Measurements from ENCODE around the gene FUT6.
A peak's percentile ranks its signal among the peaks of the same experiment; 100 is the strongest.

Gene FUT6

DNA sequence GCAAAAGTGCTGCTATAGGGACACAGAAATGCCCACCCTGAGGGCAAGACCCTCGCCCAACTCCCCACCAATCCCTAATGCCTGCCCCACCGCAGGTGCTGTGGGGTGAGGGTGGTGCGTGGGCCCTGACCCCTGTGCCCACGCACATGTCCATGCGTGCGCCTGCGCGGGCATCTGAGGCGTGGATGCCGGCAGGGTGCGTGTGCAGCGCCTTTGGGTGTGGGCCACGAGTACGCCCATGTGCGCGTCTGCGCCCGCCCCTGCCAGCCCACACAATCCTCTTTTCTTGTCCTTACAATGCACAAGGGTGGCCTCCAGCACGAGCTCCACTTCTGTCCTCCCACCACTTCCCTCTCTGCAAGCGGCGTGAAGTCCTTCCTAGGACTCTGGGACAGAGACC is 14.3 kb downstream of the FUT6 start:
- DNase-seq (ENCODE audit: extremely low spot score), result no peak
- ChIA-PET POLR2A (no interaction called here), CTCF (interaction anchor here (1.0 to 1.9 kb wide), 2 partner anchors 16 to 21 kb away, joined by 3 to 7 read pairs; partner anchors contain the start of gene NRTN)
- TF ChIP-seq FOXA1 (IDR thresholded peaks at IDR 0.05), result no peak
- no peak for TF ChIP-seq FOXM1 (IDR thresholded peaks at IDR 0.05; ENCODE audit: borderline replicate concordance)
- TF ChIP-seq LEF1 (IDR thresholded peaks at IDR 0.05; ENCODE audit: borderline replicate concordance), result no peak
- no peak for TF ChIP-seq ARNT (IDR thresholded peaks at IDR 0.05)
- TF ChIP-seq, protein P1, sequence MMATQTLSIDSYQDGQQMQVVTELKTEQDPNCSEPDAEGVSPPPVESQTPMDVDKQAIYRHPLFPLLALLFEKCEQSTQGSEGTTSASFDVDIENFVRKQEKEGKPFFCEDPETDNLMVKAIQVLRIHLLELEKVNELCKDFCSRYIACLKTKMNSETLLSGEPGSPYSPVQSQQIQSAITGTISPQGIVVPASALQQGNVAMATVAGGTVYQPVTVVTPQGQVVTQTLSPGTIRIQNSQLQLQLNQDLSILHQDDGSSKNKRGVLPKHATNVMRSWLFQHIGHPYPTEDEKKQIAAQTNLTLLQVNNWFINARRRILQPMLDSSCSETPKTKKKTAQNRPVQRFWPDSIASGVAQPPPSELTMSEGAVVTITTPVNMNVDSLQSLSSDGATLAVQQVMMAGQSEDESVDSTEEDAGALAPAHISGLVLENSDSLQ (IDR thresholded peaks at IDR 0.05), result no peak
- no peak for TF ChIP-seq SUZ12 (IDR thresholded peaks at IDR 0.05)
- TF ChIP-seq L3MBTL2 (conservative IDR thresholded peaks at IDR 0.05), result no peak
- no peak for TF ChIP-seq ZNF384 (IDR thresholded peaks at IDR 0.05)
- no peak for TF ChIP-seq CTBP1 (IDR thresholded peaks at IDR 0.05; ENCODE audit: borderline replicate concordance)
- no peak for TF ChIP-seq NFRKB (IDR thresholded peaks at IDR 0.05)
- TF ChIP-seq TARDBP (IDR thresholded peaks at IDR 0.05), result no peak
- TF ChIP-seq BHLHE40 (IDR thresholded peaks at IDR 0.05; ENCODE audit: borderline replicate concordance), result no peak
- no peak for TF ChIP-seq ELF4 (IDR thresholded peaks at IDR 0.05)
- TF ChIP-seq SP1 (IDR thresholded peaks at IDR 0.05), result no peak
- TF ChIP-seq HDGF (IDR thresholded peaks at IDR 0.05; ENCODE audit: borderline replicate concordance), result no peak
- no peak for TF ChIP-seq FOXK2 (IDR thresholded peaks at IDR 0.05)

DNA sequence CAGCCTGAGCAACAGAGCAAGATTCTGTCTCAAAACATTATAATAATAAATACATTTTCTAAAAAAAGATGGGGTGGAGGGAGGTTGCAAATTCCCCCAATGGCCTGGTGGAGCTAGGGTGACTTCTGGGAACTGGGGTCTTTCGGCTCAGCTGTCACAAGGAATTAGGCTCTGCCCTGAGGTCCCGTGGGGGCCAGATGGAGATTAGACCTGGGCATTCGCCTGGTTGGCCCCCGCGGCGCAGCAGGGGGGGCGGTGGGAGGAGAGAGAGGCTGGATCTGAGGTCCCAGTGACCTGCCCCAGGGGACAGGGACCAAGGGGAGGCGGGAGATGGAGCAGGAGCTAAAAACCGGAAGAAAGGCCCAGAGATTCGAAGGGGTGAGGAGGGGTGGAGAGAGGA is 14.8 kb downstream of the FUT6 start:
- CTCF ChIA-PET, result interaction anchor here (1.0 to 1.9 kb wide), 2 partner anchors 16 to 20 kb away, joined by 3 to 7 read pairs; partner anchors contain the start of gene NRTN
- POLR2A ChIA-PET, result no interaction called here

DNA sequence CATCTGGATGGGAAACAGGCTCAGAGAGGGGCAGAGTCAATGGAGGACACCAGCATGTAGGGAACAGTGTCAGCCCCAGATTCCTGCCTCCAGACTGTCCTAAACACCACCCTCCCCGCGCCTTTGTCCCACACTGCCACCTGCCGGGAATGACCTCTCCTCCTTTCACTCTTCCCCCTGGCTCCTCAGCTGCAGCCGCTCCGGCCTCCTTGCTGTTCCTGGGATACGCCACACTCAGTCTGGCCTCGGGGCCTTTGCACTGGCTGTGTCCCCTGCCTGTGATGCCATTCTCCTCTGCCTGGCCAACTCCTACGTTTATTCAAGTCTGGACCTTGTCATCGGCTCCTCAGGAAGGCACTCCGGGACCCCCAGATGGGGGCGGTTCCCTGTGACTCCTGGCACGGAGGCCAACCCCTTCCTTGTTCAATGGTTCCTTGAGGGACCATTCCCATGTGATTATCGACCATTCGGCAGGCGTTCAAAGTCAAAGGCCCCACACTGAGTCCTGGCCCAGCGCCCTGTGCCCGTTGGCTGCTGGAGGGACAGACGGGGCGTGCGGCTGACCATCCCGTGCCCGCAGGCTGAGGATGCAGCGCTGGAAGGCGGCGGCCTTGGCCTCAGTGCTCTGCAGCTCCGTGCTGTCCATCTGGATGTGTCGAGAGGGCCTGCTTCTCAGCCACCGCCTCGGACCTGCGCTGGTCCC is 15.8 kb downstream of the FUT6 start:
- POLR2A ChIA-PET, result interaction anchor here (1.2 kb wide), 1 partner anchor 20 kb away, joined by 3 read pairs; no protein-coding TSS in a partner anchor

More for the DNA sequence above, 14.8 kb downstream of the FUT6 start:
- DNase-seq (ENCODE audit: extremely low spot score), result no peak
- TF ChIP-seq SP1 (IDR thresholded peaks at IDR 0.05), result no peak
- TF ChIP-seq BHLHE40 (IDR thresholded peaks at IDR 0.05; ENCODE audit: borderline replicate concordance), result no peak
- TF ChIP-seq L3MBTL2 (conservative IDR thresholded peaks at IDR 0.05), result no peak
- TF ChIP-seq FOXM1 (IDR thresholded peaks at IDR 0.05; ENCODE audit: borderline replicate concordance), result no peak
- TF ChIP-seq SUZ12 (IDR thresholded peaks at IDR 0.05), result no peak
- TF ChIP-seq LEF1 (IDR thresholded peaks at IDR 0.05; ENCODE audit: borderline replicate concordance), result no peak
- no peak for TF ChIP-seq ZNF384 (IDR thresholded peaks at IDR 0.05)
- TF ChIP-seq ARNT (IDR thresholded peaks at IDR 0.05), result no peak
- no peak for TF ChIP-seq NFRKB (IDR thresholded peaks at IDR 0.05)
- no peak for TF ChIP-seq ELF4 (IDR thresholded peaks at IDR 0.05)
- no peak for TF ChIP-seq HDGF (IDR thresholded peaks at IDR 0.05; ENCODE audit: borderline replicate concordance)
- TF ChIP-seq FOXA1 (IDR thresholded peaks at IDR 0.05), result no peak
- TF ChIP-seq FOXK2 (IDR thresholded peaks at IDR 0.05), result no peak
- no peak for TF ChIP-seq TARDBP (IDR thresholded peaks at IDR 0.05)
- TF ChIP-seq, protein P1 (IDR thresholded peaks at IDR 0.05), result no peak
- TF ChIP-seq CTBP1 (IDR thresholded peaks at IDR 0.05; ENCODE audit: borderline replicate concordance), result no peak

DNA sequence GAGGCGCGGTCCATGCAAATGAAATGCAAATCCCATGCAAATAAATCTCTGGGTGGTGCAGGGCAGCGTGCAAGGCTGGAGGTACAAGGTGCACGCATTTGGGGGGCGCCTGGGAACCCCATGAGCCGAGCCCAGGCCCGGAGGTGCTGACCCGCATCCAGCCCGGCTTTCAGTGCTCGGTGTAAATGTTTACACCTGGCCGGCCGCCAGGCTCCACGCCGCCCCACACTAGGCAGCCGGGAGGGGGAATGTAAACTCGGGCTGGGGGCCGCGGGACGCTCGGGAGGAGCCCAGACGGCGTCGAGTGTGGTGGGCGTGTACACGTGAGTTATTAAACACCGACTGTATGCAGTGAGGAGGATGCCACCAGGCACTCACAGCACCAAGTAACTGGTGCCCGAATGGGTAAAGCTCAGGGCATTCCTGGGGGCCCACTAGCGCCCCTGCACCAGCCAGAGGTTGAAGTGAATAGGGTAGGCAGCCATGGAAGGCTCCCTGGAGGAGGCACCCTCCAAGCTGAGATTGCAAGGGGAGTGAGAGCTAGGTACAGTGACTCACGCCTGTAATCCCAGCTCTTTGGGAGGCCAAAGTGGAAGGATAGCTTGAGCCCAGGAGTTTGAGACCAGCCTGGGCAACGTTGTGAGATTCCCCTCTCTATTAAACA is 17.2 kb downstream of the FUT6 start:
- ChIA-PET CTCF (interaction anchor here (1.6 to 2.3 kb wide), 2 partner anchors 18 to 133 kb away, joined by 6 to 9 read pairs; partner anchors contain the start of gene RPL36), POLR2A (interaction anchor here (1.2 kb wide), 1 partner anchor 81 kb away, joined by 5 read pairs; the partner anchor contains the start of gene NDUFA11)
- DNase-seq (ENCODE audit: extremely low spot score), result no peak
- no peak for TF ChIP-seq NFRKB (IDR thresholded peaks at IDR 0.05)
- no peak for TF ChIP-seq ELF4 (IDR thresholded peaks at IDR 0.05)
- no peak for TF ChIP-seq TARDBP (IDR thresholded peaks at IDR 0.05)

More for the DNA sequence above, 15.8 kb downstream of the FUT6 start:
- TF ChIP-seq TARDBP (IDR thresholded peaks at IDR 0.05) (no peak), ARNT (IDR thresholded peaks at IDR 0.05) (no peak), NFRKB (IDR thresholded peaks at IDR 0.05) (no peak), ZNF384 (IDR thresholded peaks at IDR 0.05) (no peak), L3MBTL2 (conservative IDR thresholded peaks at IDR 0.05) (no peak), SP1 (IDR thresholded peaks at IDR 0.05) (no peak), BHLHE40 (IDR thresholded peaks at IDR 0.05; ENCODE audit: borderline replicate concordance) (no peak), FOXK2 (IDR thresholded peaks at IDR 0.05) (no peak), SUZ12 (IDR thresholded peaks at IDR 0.05) (no peak), FOXM1 (IDR thresholded peaks at IDR 0.05; ENCODE audit: borderline replicate concordance) (no peak), FOXA1 (IDR thresholded peaks at IDR 0.05) (no peak), CTBP1 (IDR thresholded peaks at IDR 0.05; ENCODE audit: borderline replicate concordance) (no peak), LEF1 (IDR thresholded peaks at IDR 0.05; ENCODE audit: borderline replicate concordance) (no peak), HDGF (IDR thresholded peaks at IDR 0.05; ENCODE audit: borderline replicate concordance) (no peak), ELF4 (IDR thresholded peaks at IDR 0.05) (no peak)
- TF ChIP-seq, protein P1 (IDR thresholded peaks at IDR 0.05), result no peak
- DNase-seq (ENCODE audit: extremely low spot score), result peak; percentile 68
- CTCF ChIA-PET, result interaction anchor here (1.6 to 1.9 kb wide), 2 partner anchors 19 to 134 kb away, joined by 6 to 7 read pairs; partner anchors contain the start of genes NRTN and RPL36

DNA sequence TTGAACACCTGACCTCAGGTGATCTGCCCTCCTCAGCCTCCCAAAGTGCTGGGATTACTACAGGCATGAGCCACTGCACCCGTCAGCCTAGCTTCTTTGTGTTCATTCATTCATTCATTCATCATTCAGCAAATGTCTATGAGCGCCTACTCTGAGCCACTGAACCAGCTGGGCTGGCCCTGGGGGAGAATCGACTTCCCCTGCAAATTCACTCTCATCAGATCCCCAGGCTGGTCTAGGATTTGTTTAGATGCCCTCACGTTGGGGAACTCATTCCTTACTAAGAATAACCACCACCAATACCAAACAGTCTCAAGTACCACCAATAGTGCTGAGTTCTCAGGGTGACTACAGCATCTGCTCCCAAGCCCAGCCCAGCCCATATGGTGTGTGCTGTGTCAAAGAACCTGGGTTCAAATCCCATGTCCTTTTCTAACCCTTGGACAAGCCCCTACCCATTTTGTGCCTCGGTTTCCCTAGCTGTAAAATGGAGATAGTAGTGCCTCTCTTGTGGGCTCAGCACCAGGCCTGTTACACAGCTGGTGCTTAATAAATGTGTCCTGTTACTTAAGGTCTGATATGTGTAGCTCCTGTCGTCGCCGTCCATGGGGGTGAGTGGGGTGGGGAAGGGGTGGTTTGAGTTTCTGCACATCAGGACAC is 17.9 kb downstream of the FUT6 start:
- POLR2A ChIA-PET, result interaction anchor here (0.9 to 1.2 kb wide), 2 partner anchors 15 to 82 kb away, joined by 3 to 5 read pairs; partner anchors contain the start of gene NDUFA11
- DNase-seq (ENCODE audit: extremely low spot score), result no peak
- TF ChIP-seq SP1 (IDR thresholded peaks at IDR 0.05) (no peak), CTBP1 (IDR thresholded peaks at IDR 0.05; ENCODE audit: borderline replicate concordance) (no peak), LEF1 (IDR thresholded peaks at IDR 0.05; ENCODE audit: borderline replicate concordance) (no peak), ARNT (IDR thresholded peaks at IDR 0.05) (no peak), NFRKB (IDR thresholded peaks at IDR 0.05) (no peak), ELF4 (IDR thresholded peaks at IDR 0.05) (no peak), FOXK2 (IDR thresholded peaks at IDR 0.05) (no peak), FOXM1 (IDR thresholded peaks at IDR 0.05; ENCODE audit: borderline replicate concordance) (no peak), SUZ12 (IDR thresholded peaks at IDR 0.05) (no peak), ZNF384 (IDR thresholded peaks at IDR 0.05) (no peak), BHLHE40 (IDR thresholded peaks at IDR 0.05; ENCODE audit: borderline replicate concordance) (no peak), HDGF (IDR thresholded peaks at IDR 0.05; ENCODE audit: borderline replicate concordance) (no peak), L3MBTL2 (conservative IDR thresholded peaks at IDR 0.05) (no peak), FOXA1 (IDR thresholded peaks at IDR 0.05) (no peak), TARDBP (IDR thresholded peaks at IDR 0.05) (no peak)
- TF ChIP-seq, protein P1 (IDR thresholded peaks at IDR 0.05), result no peak
- CTCF ChIA-PET, result interaction anchor here (2.3 kb wide), 1 partner anchor 18 kb away, joined by 9 read pairs; no protein-coding TSS in a partner anchor
